HepG2 (cell line): Measurements from ENCODE around the gene MRPS18C. TPM values are rescaled to one million over a fixed set of nuclear protein-coding genes. Genes with fewer than 3 reads are reported as not detected.

Source experiments
- ATAC-seq: fragments of 200-7000 bp; cut with Tn5 transposase; 3 replicates; pipeline ENCODE4 v1.9.1; 2020; ENCODE audit warnings: mild to moderate bottlenecking, moderate library complexity
- BruUV-seq: library from RNA; stranded (reverse); fragments of 400-500 nt; replicated peaks from 2 replicates; lab custom pipeline; 2021; lab: Mats Ljungman, UMichigan
- CTCF ChIA-PET: fragments of 300-600 bp; formaldehyde crosslinking; extraction: SDS; loops from one replicate; lab custom pipeline; 2021; ENCODE audit warnings: low total read pairs, inconsistent platforms, low intra/inter-chr PET ratio; lab: Yijun Ruan, JAX
- POLR2A ChIA-PET: fragments of 350-600 bp; sonication (Branson Sonifier 250); formaldehyde crosslinking; loops from one replicate; lab custom pipeline; 2020; ENCODE audit warnings: antibody characterized with exemption, inconsistent platforms; lab: Yijun Ruan, JAX
- DNase-seq: peaks from one replicate; pipeline ENCODE4 v3.0.0-alpha.2; 2015; ENCODE audit warnings: low spot score
- FAIRE-seq: peaks from 3 replicates; lab custom pipeline; 2011; peaks lifted over from hg19 to GRCh38; lab: Jason Lieb, UNC
- H2AFZ ChIP-seq: one replicate; pipeline ENCODE4 v1.6.1; 2011; ENCODE audit warnings: low read length, inconsistent platforms
- H3K27ac ChIP-seq: fragments of 300-600 bp; 3 replicates; pipeline ENCODE4 v1.8.0; 2011; ENCODE audit warnings: mixed run types, mild to moderate bottlenecking, mixed read lengths, low read length, inconsistent platforms; ENCODE audit not compliant: insufficient read depth; ENCODE audit errors: extremely low read length
- H3K27me3 ChIP-seq, 2 experiments: fragments of 200-600 bp in 1 of 2; 2 replicates in 1 of 2; 3 replicates in 1 of 2; pipeline versions ENCODE4 v1.6.0 to v1.8.0; 2011; ENCODE audit warnings: low read length in 2 of 2, mild to moderate bottlenecking in 2 of 2, moderate library complexity in 2 of 2, inconsistent platforms in 1 of 2; ENCODE audit not compliant: insufficient read depth in 2 of 2, control insufficient read depth in 1 of 2
- H3K36me3 ChIP-seq, 2 experiments: fragments of 200-600 bp in 1 of 2; replicated peaks in 1 of 2; 2 replicates in 1 of 2; 3 replicates in 1 of 2; pipeline versions ENCODE4 v1.5.1 to v1.8.0; 2011; ENCODE audit warnings: low read length in 2 of 2, inconsistent platforms in 1 of 2; ENCODE audit not compliant: insufficient read depth in 2 of 2, control insufficient read depth in 1 of 2
- H3K4me1 ChIP-seq: 2 replicates; pipeline ENCODE4 v1.5.1; 2012; ENCODE audit warnings: low read length, inconsistent platforms; ENCODE audit not compliant: insufficient read depth
- H3K4me2 ChIP-seq: 2 replicates; pipeline ENCODE4 v1.6.0; 2011; ENCODE audit warnings: low read depth, low read length, inconsistent platforms
- H3K4me3 ChIP-seq, 3 experiments: fragments of 200-600 bp in 1 of 3; sonication (generic), shearing (Covaris generic) in 1 of 3; replicated peaks in 1 of 3; 2 replicates each; pipeline ENCODE4 v1.5.1; 2011 to 2016; ENCODE audit warnings: low read length in 3 of 3, inconsistent platforms in 2 of 3, low read depth in 2 of 3, mild to moderate bottlenecking in 2 of 3, control low read depth in 1 of 3, mixed read lengths in 1 of 3; ENCODE audit not compliant: insufficient read depth in 1 of 3
- H3K79me2 ChIP-seq: one replicate; pipeline ENCODE4 v1.6.1; 2011; ENCODE audit warnings: low read length, inconsistent platforms; ENCODE audit not compliant: insufficient read depth
- H3K9ac ChIP-seq: 2 replicates; pipeline ENCODE4 v1.6.0; 2011; ENCODE audit warnings: mild to moderate bottlenecking, low read depth, low read length, inconsistent platforms; ENCODE audit not compliant: insufficient read depth
- H3K9me3 ChIP-seq: 2 replicates; pipeline ENCODE4 v1.5.1; 2012; ENCODE audit warnings: mild to moderate bottlenecking, low read length
- H4K20me1 ChIP-seq: 2 replicates; pipeline ENCODE4 v1.6.0; 2011; ENCODE audit warnings: inconsistent platforms, mild to moderate bottlenecking, low read length, moderate library complexity; ENCODE audit not compliant: insufficient read depth
- DMAP1 ChIP-seq: IDR thresholded peaks from 2 replicates; pipeline ENCODE4 v1.6.1; 2016
- NFYB ChIP-seq: sonication (generic); formaldehyde crosslinking; IDR thresholded peaks from 2 replicates; pipeline ENCODE4 v1.4.0; 2020; ENCODE audit warnings: missing genetic modification reagents
- POGK ChIP-seq: sonication (generic); formaldehyde crosslinking; conservative IDR thresholded peaks from 2 replicates; pipeline ENCODE4 v1.8.0; 2022; ENCODE audit warnings: mild to moderate bottlenecking, moderate library complexity, missing genetic modification reagents
- SIX4 ChIP-seq: sonication (generic); formaldehyde crosslinking; IDR thresholded peaks from 2 replicates; pipeline ENCODE4 v1.4.0; 2020; ENCODE audit warnings: missing genetic modification reagents
- SPEN ChIP-seq: sonication (generic); formaldehyde crosslinking; IDR thresholded peaks from 2 replicates; pipeline ENCODE4 v1.5.1; 2020; ENCODE audit warnings: low read depth, mild to moderate bottlenecking, missing genetic modification reagents
- STAG1 ChIP-seq: sonication (generic); formaldehyde crosslinking; IDR thresholded peaks from 2 replicates; pipeline ENCODE4 v1.4.0; 2020; ENCODE audit warnings: missing genetic modification reagents
- TFAP4 ChIP-seq: sonication (generic); IDR thresholded peaks from 2 replicates; pipeline ENCODE4 v1.6.1; 2016; ENCODE audit warnings: low read depth, borderline replicate concordance
- ZBTB40 ChIP-seq, 2 experiments: fragments of 450-650 bp in 1 of 2; sonication (generic) in 1 of 2; formaldehyde crosslinking in 1 of 2; IDR thresholded peaks; 2 replicates each; pipeline versions ENCODE4 v1.6.1 to v1.8.0; 2016 to 2022; ENCODE audit warnings: antibody characterized with exemption in 1 of 2, mild to moderate bottlenecking in 1 of 2, missing genetic modification reagents in 1 of 2
- ZNF3 ChIP-seq: IDR thresholded peaks from 2 replicates; pipeline ENCODE4 v1.7.0; 2017; ENCODE audit warnings: inconsistent platforms
- WGBS: methylation state at CpG from one replicate; pipeline ENCODE4 v1.1.6; 2017; ENCODE audit warnings: low lambda C conversion rate; 5-methylcytosine and 5-hydroxymethylcytosine counted together
- in situ Hi-C: cut with HindIII; loops from 2 replicates; pipeline ENCODE4 v1.10.0; 2017; ENCODE audit warnings: low pct_unique_long_range_greater_than_20kb; ENCODE audit not compliant: extremely low pct_ligation_motif_present
- intact Hi-C: fragments of 100-400 bp; cut with micrococcal nuclease; formaldehyde crosslinking; loops from one replicate; pipeline ENCODE4 v1.10.0; 2022; ENCODE audit not compliant: unreplicated experiment
- polyA plus RNA-seq, 8 experiments: library from polyadenylated mRNA; depleted of rRNA in 3 of 8; stranded (reverse) in 7 of 8; unstranded in 1 of 8; fragments of >200 nt; fragmentation: Illumina TruSeq in 4 of 8; extraction: Trizol in 4 of 8; gene quantifications; 2 replicates each; pipeline versions ENCODE4 v1.2.1 to v1.2.3, GENCODE V29; 2011 to 2016; ENCODE audit warnings: low read depth in 4 of 8, missing spikeins in 1 of 8, mixed read lengths in 1 of 8; ENCODE audit not compliant: insufficient read depth in 1 of 8
- total RNA-seq, 5 experiments: library from RNA; depleted of rRNA; stranded (reverse); fragments of >200 nt; fragmentation: Illumina TruSeq; extraction: Trizol; gene quantifications; 2 replicates each; pipeline ENCODE4 v1.2.3, GENCODE V29; 2016; ENCODE audit warnings: low read depth in 1 of 5
- TF ChIP-seq, protein P1 (sequence below): sonication (generic); formaldehyde crosslinking; IDR thresholded peaks from 2 replicates; pipeline ENCODE4 v1.9.0; 2021; ENCODE audit warnings: missing genetic modification reagents, borderline replicate concordance

MRPS18C gene
- total and polyA plus RNA-seq, 2 of the 13 experiments (the other 11 are each of a cell fraction or from before 2014, with no cell fraction given): 45.4 to 124 TPM

GRCh38 chr4:83510442-83510841, 54.6 kb downstream of the MRPS18C start:
- in situ Hi-C loops: loop anchor here (5.0 kb wide), 1 partner anchor 127 kb away; no protein-coding TSS in a partner anchor
- no peak overlapping the region for H2AFZ ChIP-seq
- peaks cover 0 to 5% of the 10 kb centered on the region in 2 experiments; a peak in 2 of 5 replicates for H3K27me3 ChIP-seq
- H3K27ac ChIP-seq: no peak overlapping the region
- no peaks in the 10 kb centered on the region for H3K36me3 ChIP-seq
- ChIA-PET POLR2A (no interaction called here), CTCF (interaction anchor here (5.8 kb wide), 1 partner anchor 130 kb away, joined by 51 read pairs; no protein-coding TSS in a partner anchor)
- no TSS peak for BruUV-seq
- H3K9ac ChIP-seq: no peak overlapping the region
- H3K9me3 ChIP-seq: no peaks in the 10 kb centered on the region
- no peaks in the 10 kb centered on the region for H3K79me2 ChIP-seq
- FAIRE-seq (no peak), ATAC-seq (no peak), DNase-seq (no peak)
- no peaks in the 10 kb centered on the region for H4K20me1 ChIP-seq
- 60% methylated on average over 3 of the region's 4 CpGs for WGBS
- no peaks in the 10 kb centered on the region for H3K4me1 ChIP-seq
- H3K4me2 ChIP-seq: no peak overlapping the region
- H3K4me3 ChIP-seq: no peak overlapping the region
- intact Hi-C loops: no loop called here
- TF ChIP-seq, protein P1, sequence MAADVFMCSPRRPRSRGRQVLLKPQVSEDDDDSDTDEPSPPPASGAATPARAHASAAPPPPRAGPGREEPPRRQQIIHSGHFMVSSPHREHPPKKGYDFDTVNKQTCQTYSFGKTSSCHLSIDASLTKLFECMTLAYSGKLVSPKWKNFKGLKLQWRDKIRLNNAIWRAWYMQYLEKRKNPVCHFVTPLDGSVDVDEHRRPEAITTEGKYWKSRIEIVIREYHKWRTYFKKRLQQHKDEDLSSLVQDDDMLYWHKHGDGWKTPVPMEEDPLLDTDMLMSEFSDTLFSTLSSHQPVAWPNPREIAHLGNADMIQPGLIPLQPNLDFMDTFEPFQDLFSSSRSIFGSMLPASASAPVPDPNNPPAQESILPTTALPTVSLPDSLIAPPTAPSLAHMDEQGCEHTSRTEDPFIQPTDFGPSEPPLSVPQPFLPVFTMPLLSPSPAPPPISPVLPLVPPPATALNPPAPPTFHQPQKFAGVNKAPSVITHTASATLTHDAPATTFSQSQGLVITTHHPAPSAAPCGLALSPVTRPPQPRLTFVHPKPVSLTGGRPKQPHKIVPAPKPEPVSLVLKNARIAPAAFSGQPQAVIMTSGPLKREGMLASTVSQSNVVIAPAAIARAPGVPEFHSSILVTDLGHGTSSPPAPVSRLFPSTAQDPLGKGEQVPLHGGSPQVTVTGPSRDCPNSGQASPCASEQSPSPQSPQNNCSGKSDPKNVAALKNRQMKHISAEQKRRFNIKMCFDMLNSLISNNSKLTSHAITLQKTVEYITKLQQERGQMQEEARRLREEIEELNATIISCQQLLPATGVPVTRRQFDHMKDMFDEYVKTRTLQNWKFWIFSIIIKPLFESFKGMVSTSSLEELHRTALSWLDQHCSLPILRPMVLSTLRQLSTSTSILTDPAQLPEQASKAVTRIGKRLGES (CRISPR knock-in tag): no peak
- no peak for TF ChIP-seq STAG1 (CRISPR knock-in tag)
- TF ChIP-seq DMAP1: no peak
- TF ChIP-seq TFAP4: no peak
- no peak for TF ChIP-seq NFYB
- no peak for TF ChIP-seq SIX4 (CRISPR knock-in tag)
- TF ChIP-seq ZNF3: no peak
- no peak for TF ChIP-seq ZBTB40 (IDR thresholded peaks at IDR 0.05)
- no peak for TF ChIP-seq ZBTB40 (CRISPR knock-in tag; IDR thresholded peaks at IDR 0.05)
- TF ChIP-seq POGK (CRISPR knock-in tag): no peak
- no peak for TF ChIP-seq SPEN (CRISPR knock-in tag)
